Progenitor cell of endocrine pancreas (in vitro differentiated cells): Measurements from ENCODE around the gene PTBP3. TPM values are rescaled to one million over a fixed set of nuclear protein-coding genes. Genes with fewer than 3 reads are reported as not detected.

Experiments
- DNase-seq: peaks from one replicate; pipeline ENCODE4 v3.0.0; 2021; ENCODE audit warnings: low spot score; ENCODE audit not compliant: unreplicated experiment
- H3K27ac Mint-ChIP-seq: 2 replicates; pipeline ENCODE4 v1.8.0; 2021; ENCODE audit warnings: mild to moderate bottlenecking, moderate library complexity, mixed read lengths
- H3K27me3 Mint-ChIP-seq: 2 replicates; pipeline ENCODE4 v1.8.0; 2021; ENCODE audit warnings: mixed read lengths
- H3K36me3 Mint-ChIP-seq: 2 replicates; pipeline ENCODE4 v1.8.0; 2022; ENCODE audit warnings: mixed read lengths; ENCODE audit not compliant: insufficient read depth
- H3K4me1 Mint-ChIP-seq: 2 replicates; pipeline ENCODE4 v1.8.0; 2021; ENCODE audit warnings: low read depth, mixed read lengths
- H3K4me3 Mint-ChIP-seq: 2 replicates; pipeline ENCODE4 v1.8.0; 2021; ENCODE audit warnings: low read depth, mild to moderate bottlenecking, moderate library complexity, mixed read lengths
- H3K9me3 Mint-ChIP-seq: 2 replicates; pipeline ENCODE4 v1.8.0; 2021; ENCODE audit warnings: low read depth, mixed read lengths
- total RNA-seq: library from RNA; stranded (reverse); gene quantifications from 2 replicates; pipeline ENCODE4 v1.2.1, GENCODE V29; 2021
- TF ChIP-seq, protein P1 (sequence below): fragments of 200-600 bp; sonication (generic); IDR thresholded peaks from one replicate; pipeline ENCODE4 v1.5.0; 2021; ENCODE audit warnings: antibody characterized with exemption, mild to moderate bottlenecking; ENCODE audit not compliant: unreplicated experiment

The PTBP3 gene
- total RNA-seq, 1 donor from 2014 or later: 67.1 TPM

GRCh38 chr9:112299514-112299913, 33.9 kb downstream of the PTBP3 start:
- H3K36me3 Mint-ChIP-seq: peaks cover 16% of the 10 kb centered on the region
- no peak overlapping the region for H3K27ac Mint-ChIP-seq
- H3K9me3 Mint-ChIP-seq: no peaks in the 10 kb centered on the region

GRCh38 chr9:112296929-112297328, 36.5 kb downstream of the PTBP3 start:
- no peaks in the 10 kb centered on the region for H3K27me3 Mint-ChIP-seq
- TF ChIP-seq, protein P1, sequence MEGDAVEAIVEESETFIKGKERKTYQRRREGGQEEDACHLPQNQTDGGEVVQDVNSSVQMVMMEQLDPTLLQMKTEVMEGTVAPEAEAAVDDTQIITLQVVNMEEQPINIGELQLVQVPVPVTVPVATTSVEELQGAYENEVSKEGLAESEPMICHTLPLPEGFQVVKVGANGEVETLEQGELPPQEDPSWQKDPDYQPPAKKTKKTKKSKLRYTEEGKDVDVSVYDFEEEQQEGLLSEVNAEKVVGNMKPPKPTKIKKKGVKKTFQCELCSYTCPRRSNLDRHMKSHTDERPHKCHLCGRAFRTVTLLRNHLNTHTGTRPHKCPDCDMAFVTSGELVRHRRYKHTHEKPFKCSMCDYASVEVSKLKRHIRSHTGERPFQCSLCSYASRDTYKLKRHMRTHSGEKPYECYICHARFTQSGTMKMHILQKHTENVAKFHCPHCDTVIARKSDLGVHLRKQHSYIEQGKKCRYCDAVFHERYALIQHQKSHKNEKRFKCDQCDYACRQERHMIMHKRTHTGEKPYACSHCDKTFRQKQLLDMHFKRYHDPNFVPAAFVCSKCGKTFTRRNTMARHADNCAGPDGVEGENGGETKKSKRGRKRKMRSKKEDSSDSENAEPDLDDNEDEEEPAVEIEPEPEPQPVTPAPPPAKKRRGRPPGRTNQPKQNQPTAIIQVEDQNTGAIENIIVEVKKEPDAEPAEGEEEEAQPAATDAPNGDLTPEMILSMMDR: no peak
- peaks cover 24% of the 10 kb centered on the region for H3K36me3 Mint-ChIP-seq
- H3K9me3 Mint-ChIP-seq: peaks cover 3% of the 10 kb centered on the region
- H3K27ac Mint-ChIP-seq: no peak overlapping the region
- H3K4me3 Mint-ChIP-seq: no peak overlapping the region
- H3K4me1 Mint-ChIP-seq: peaks cover 6% of the 10 kb centered on the region
- DNase-seq: no peak

More at GRCh38 chr9:112299514-112299913, 33.9 kb downstream of the PTBP3 start:
- H3K4me1 Mint-ChIP-seq: peaks cover 14% of the 10 kb centered on the region
- TF ChIP-seq, protein P1: no peak
- DNase-seq: no peak
- no peak overlapping the region for H3K4me3 Mint-ChIP-seq
- H3K27me3 Mint-ChIP-seq: no peaks in the 10 kb centered on the region

DNA sequence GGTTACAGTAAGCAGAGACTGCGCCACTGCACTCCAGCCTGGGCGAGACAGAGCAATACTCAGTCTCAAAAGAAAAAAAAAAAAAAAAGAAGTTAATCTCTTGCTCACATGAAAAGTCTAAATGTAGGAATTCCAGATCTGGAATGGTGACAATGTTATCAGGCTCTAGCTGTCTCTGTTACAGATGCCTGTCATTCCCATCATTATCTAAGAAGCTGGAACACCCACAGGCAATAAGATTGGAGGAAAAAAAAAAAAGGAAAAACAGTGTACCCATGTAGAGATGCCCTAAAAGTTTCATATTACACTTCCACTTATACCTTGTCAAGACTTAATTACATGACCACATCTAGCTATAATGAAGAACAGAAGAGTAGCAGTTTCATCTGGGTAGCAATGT, 38.2 kb downstream of the PTBP3 start:
- H3K4me3 Mint-ChIP-seq: no peak overlapping the region
- peaks cover 11% of the 10 kb centered on the region for H3K9me3 Mint-ChIP-seq
- no peaks in the 10 kb centered on the region for H3K27me3 Mint-ChIP-seq
- no peak for DNase-seq
- TF ChIP-seq, protein P1: no peak
- peaks cover 4% of the 10 kb centered on the region for H3K4me1 Mint-ChIP-seq
- H3K36me3 Mint-ChIP-seq: peaks cover 31% of the 10 kb centered on the region
- H3K27ac Mint-ChIP-seq: no peak overlapping the region

- TF ChIP-seq, protein P1: no peak
- no peak overlapping the region for H3K27ac Mint-ChIP-seq
- H3K27me3 Mint-ChIP-seq: no peaks in the 10 kb centered on the region
- H3K4me3 Mint-ChIP-seq: no peak overlapping the region
- H3K9me3 Mint-ChIP-seq: peaks cover 46% of the 10 kb centered on the region
- DNase-seq: no peak
- H3K36me3 Mint-ChIP-seq: peaks cover 71% of the 10 kb centered on the region
- H3K4me1 Mint-ChIP-seq: peaks cover 2% of the 10 kb centered on the region
These were observed 45.4 kb downstream of the PTBP3 start for GRCh38 chr9:112288029-112288428.

DNA sequence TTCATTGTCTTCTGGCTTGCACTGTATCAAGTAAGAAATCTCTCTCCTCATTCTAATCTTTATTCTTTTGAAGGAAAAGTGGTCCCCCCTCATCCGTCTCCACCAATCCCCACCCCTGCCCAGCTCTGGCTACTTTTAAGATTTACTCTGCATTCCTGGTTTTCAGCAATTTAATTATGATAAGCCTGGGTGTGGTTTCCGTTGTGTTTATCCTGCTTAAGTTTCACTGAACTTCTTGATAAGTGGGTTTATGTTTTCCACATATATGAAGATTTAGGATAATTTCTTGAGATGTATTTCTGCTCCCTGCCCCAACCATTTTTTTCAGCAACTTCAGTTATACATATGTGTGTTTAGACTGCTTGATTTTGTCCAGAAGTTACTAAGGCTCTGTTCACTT, 46.5 kb downstream of the PTBP3 start:
- no peak for DNase-seq
- H3K4me3 Mint-ChIP-seq: no peak overlapping the region
- TF ChIP-seq, protein P1: no peak
- H3K4me1 Mint-ChIP-seq: peaks cover 2% of the 10 kb centered on the region
- peaks cover 67% of the 10 kb centered on the region for H3K36me3 Mint-ChIP-seq
- H3K27ac Mint-ChIP-seq: no peak overlapping the region
- H3K27me3 Mint-ChIP-seq: no peaks in the 10 kb centered on the region
- H3K9me3 Mint-ChIP-seq: peaks cover 45% of the 10 kb centered on the region
